ENCODE data around the gene ZBTB38. TPM values are rescaled to one million over a fixed set of nuclear protein-coding genes. Genes with fewer than 3 reads are reported as not detected.

ZBTB38 gene
- total RNA-seq, 2 experiments from 2014 or later, result 8.4 to 12.4 TPM

DNA sequence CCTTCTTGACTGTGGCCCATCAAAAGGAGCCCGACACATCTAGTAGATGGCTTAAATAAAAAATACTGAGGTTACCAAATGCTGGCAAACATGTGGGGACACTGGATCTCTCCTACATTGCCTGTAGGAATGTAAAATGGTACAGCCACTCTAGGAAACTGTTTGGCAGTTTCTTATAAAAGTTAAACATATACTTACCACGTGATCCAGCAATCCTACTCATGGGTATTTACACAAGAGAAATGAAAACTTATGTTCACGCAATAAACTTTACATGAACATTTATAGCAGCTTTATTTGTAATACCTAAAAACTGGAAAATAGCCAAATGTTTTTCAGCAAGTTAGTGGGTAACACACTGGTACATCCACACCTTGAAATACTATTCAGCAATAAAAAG lies 9.1 kb downstream of the ZBTB38 start:
- Histone ChIP-seq H3K27ac (ENCODE audit: low read depth, low read length, poor library complexity, severe bottlenecking) (no peak overlapping the region), H3K9me3 (ENCODE audit: low read length) (no peaks in the 10 kb centered on the region), H3K36me3 (ENCODE audit: insufficient read depth, low read length) (no peaks in the 10 kb centered on the region), H2AFZ (ENCODE audit: low read length) (no peak overlapping the region), H3K9me2 (ENCODE audit: insufficient read depth, low read length) (no peaks in the 10 kb centered on the region), H4K20me1 (ENCODE audit: insufficient read depth, low read length) (no peaks in the 10 kb centered on the region), H3K4me1 (ENCODE audit: insufficient read depth, low read length, poor library complexity, severe bottlenecking) (peaks cover 40% of the 10 kb centered on the region), H3K4me3 (ENCODE audit: low read depth, low read length, poor library complexity, severe bottlenecking) (no peak overlapping the region), H3K4me2 (ENCODE audit: low read length) (no peak overlapping the region), H3K79me2 (ENCODE audit: insufficient read depth, low read depth, low read length) (no peaks in the 10 kb centered on the region)
- no peak for TF ChIP-seq EZH2phosphoT487 (IDR thresholded peaks at IDR 0.05; ENCODE audit: borderline replicate concordance, low read depth, low read length)
- TF ChIP-seq, protein P1, sequence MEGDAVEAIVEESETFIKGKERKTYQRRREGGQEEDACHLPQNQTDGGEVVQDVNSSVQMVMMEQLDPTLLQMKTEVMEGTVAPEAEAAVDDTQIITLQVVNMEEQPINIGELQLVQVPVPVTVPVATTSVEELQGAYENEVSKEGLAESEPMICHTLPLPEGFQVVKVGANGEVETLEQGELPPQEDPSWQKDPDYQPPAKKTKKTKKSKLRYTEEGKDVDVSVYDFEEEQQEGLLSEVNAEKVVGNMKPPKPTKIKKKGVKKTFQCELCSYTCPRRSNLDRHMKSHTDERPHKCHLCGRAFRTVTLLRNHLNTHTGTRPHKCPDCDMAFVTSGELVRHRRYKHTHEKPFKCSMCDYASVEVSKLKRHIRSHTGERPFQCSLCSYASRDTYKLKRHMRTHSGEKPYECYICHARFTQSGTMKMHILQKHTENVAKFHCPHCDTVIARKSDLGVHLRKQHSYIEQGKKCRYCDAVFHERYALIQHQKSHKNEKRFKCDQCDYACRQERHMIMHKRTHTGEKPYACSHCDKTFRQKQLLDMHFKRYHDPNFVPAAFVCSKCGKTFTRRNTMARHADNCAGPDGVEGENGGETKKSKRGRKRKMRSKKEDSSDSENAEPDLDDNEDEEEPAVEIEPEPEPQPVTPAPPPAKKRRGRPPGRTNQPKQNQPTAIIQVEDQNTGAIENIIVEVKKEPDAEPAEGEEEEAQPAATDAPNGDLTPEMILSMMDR (conservative IDR thresholded peaks at IDR 0.05; ENCODE audit: low read length), result no peak
- intact Hi-C loops (cut with micrococcal nuclease; ENCODE audit: unreplicated experiment), result no loop called here
- POLR2A ChIA-PET, result no interaction called here
- CTCF ChIA-PET (ENCODE audit: unreplicated experiment), result no interaction called here
- BruUV-seq (replicated peaks), result no TSS peak
- no peak for DNase-seq (ENCODE audit: low spot score)

DNA sequence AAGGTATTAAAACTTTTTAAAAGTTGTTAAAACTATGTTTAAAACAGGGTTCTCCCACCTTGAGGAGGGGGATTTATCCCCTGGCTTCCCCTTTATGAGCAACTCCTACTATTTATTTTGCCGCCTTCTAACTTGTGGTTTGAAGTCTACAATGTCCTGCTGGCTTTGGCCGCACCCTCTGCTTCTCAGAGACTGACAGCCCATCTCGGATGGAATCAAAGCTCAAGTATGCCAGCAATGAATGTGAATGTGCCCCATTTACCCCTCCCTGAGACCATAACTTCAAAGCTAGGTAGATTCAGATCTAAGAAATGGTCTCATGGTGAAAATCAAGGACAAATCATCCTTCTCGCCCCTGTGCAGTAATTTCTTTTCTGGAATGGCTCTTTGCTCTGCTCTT lies 10.3 kb downstream of the ZBTB38 start:
- DNase-seq (ENCODE audit: low spot score), result no peak
- CTCF ChIA-PET (ENCODE audit: unreplicated experiment), result no interaction called here
- Histone ChIP-seq H3K27ac (ENCODE audit: low read depth, low read length, poor library complexity, severe bottlenecking) (no peak overlapping the region), H4K20me1 (ENCODE audit: insufficient read depth, low read length) (no peaks in the 10 kb centered on the region), H3K79me2 (ENCODE audit: insufficient read depth, low read depth, low read length) (no peaks in the 10 kb centered on the region), H3K4me2 (ENCODE audit: low read length) (no peak overlapping the region), H3K9me3 (ENCODE audit: low read length) (no peaks in the 10 kb centered on the region), H3K9me2 (ENCODE audit: insufficient read depth, low read length) (no peaks in the 10 kb centered on the region), H3K4me3 (ENCODE audit: low read depth, low read length, poor library complexity, severe bottlenecking) (no peak overlapping the region), H3K4me1 (ENCODE audit: insufficient read depth, low read length, poor library complexity, severe bottlenecking) (peaks cover 51% of the 10 kb centered on the region), H2AFZ (ENCODE audit: low read length) (peak overlapping the region; percentile 93; the same call in 1 of the 2 replicates), H3K36me3 (ENCODE audit: insufficient read depth, low read length) (no peaks in the 10 kb centered on the region)
- no TSS peak for BruUV-seq (replicated peaks)
- POLR2A ChIA-PET, result interaction anchor here (1.0 to 1.6 kb wide), 3 partner anchors 10 to 109 kb away, joined by 3 to 7 read pairs (median 4); no protein-coding TSS in a partner anchor
- no peak for TF ChIP-seq EZH2phosphoT487 (IDR thresholded peaks at IDR 0.05; ENCODE audit: borderline replicate concordance, low read depth, low read length)
- TF ChIP-seq, protein P1 (conservative IDR thresholded peaks at IDR 0.05; ENCODE audit: low read length), result no peak
- intact Hi-C loops (cut with micrococcal nuclease; ENCODE audit: unreplicated experiment), result no loop called here

DNA sequence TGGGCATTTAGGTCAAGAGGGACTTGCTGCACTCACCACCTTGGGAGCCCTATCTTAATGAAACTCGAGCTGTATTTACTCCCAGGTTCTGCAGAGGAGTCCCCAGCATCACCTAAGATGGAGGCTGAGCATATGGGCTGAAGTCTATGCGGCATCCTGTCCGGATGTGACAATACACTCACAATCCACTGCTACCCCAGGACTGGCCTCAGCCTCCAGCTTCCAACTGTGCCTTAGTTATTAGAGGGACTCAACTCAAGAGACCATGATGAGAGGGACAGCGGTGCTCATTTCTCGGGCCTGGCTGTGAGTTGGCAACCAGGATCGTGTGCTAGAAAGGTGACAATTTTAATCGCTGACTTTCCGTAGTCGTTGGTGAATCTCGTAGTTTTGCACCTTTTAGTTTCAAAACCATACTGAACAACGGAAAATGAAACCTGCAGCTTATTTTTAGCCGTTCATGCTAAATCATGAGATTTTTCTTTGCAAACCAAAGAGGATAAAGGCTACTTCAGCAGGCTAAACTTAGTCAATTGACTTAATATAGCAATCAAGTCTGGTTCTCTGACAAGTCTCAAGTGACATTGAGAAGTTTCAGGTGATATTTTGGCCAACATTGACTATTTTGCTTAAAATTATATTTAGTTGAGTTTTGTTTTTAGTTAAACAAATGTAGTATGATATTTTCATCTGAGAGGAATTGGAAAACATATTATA lies 11.1 kb downstream of the ZBTB38 start:
- Histone ChIP-seq H3K9me3 (ENCODE audit: low read length) (no peaks in the 10 kb centered on the region), H2AFZ (ENCODE audit: low read length) (peak overlapping the region; percentile 93), H3K4me1 (ENCODE audit: insufficient read depth, low read length, poor library complexity, severe bottlenecking) (peaks cover 59% of the 10 kb centered on the region), H3K4me2 (ENCODE audit: low read length) (peak overlapping the region; percentile 41), H3K36me3 (ENCODE audit: insufficient read depth, low read length) (no peaks in the 10 kb centered on the region), H3K4me3 (ENCODE audit: low read depth, low read length, poor library complexity, severe bottlenecking) (peak overlapping the region; percentile 20), H3K9me2 (ENCODE audit: insufficient read depth, low read length) (no peaks in the 10 kb centered on the region), H3K79me2 (ENCODE audit: insufficient read depth, low read depth, low read length) (no peaks in the 10 kb centered on the region), H4K20me1 (ENCODE audit: insufficient read depth, low read length) (no peaks in the 10 kb centered on the region), H3K27ac (ENCODE audit: low read depth, low read length, poor library complexity, severe bottlenecking) (peak overlapping the region; percentile 12)
- no TSS peak for BruUV-seq (replicated peaks)
- ChIA-PET CTCF (ENCODE audit: unreplicated experiment) (interaction anchor here (1.0 kb wide), 1 partner anchor 9 kb away, joined by 4 read pairs; no protein-coding TSS in a partner anchor), POLR2A (interaction anchor here (1.0 to 1.6 kb wide), 4 partner anchors 9 to 108 kb away, joined by 3 to 7 read pairs (median 4); no protein-coding TSS in a partner anchor)
- TF ChIP-seq, protein P1 (conservative IDR thresholded peaks at IDR 0.05; ENCODE audit: low read length), result no peak
- TF ChIP-seq EZH2phosphoT487 (IDR thresholded peaks at IDR 0.05; ENCODE audit: borderline replicate concordance, low read depth, low read length), result no peak
- intact Hi-C loops (cut with micrococcal nuclease; ENCODE audit: unreplicated experiment), result no loop called here
- peak; percentile 59 for DNase-seq (ENCODE audit: low spot score)

All from OCI-LY7 (cell line).